Measurements from ENCODE around the gene VPS13C.

GRCh38 chr15:62059108-62059815, 985 bp downstream of the VPS13C start:
- TF ChIP-seq REST (IDR thresholded peaks at IDR 0.05; ENCODE audit: insufficient read depth in 1 of 2, low read depth in 2 of 2, low read length in 2 of 2), result no peak
- TF ChIP-seq SIN3A (IDR thresholded peaks at IDR 0.05; ENCODE audit: borderline replicate concordance, insufficient read depth, low read length), result no peak
- TF ChIP-seq POLR2AphosphoS5 (IDR thresholded peaks at IDR 0.05; ENCODE audit: low read depth, low read length), result no peak
- no peak for TF ChIP-seq TAF1 (IDR thresholded peaks at IDR 0.05; ENCODE audit: borderline replicate concordance, insufficient read depth, low read length)
- TF ChIP-seq FOXP2 (optimal IDR thresholded peaks at IDR 0.05; ENCODE audit: borderline replicate concordance, extremely low read depth, extremely low read length, insufficient read depth), result no peak

Data from PFSK-1 (cell line).